AG10803 (cell line): Measurements from ENCODE around the gene PRXL2A.

ENCODE experiments used
- DNase-seq: peaks from one replicate; pipeline ENCODE4 v3.0.0; 2010; ENCODE audit warnings: low read depth
- H3K4me3 ChIP-seq: 2 replicates; pipeline ENCODE4 v1.5.1; 2011; ENCODE audit warnings: mild to moderate bottlenecking, low read length, control low read depth
- CTCF ChIP-seq: conservative IDR thresholded peaks from 2 replicates; pipeline ENCODE4 v1.5.1; 2011; ENCODE audit warnings: mild to moderate bottlenecking, low read length, control low read depth, inconsistent platforms

The PRXL2A gene

DNA sequence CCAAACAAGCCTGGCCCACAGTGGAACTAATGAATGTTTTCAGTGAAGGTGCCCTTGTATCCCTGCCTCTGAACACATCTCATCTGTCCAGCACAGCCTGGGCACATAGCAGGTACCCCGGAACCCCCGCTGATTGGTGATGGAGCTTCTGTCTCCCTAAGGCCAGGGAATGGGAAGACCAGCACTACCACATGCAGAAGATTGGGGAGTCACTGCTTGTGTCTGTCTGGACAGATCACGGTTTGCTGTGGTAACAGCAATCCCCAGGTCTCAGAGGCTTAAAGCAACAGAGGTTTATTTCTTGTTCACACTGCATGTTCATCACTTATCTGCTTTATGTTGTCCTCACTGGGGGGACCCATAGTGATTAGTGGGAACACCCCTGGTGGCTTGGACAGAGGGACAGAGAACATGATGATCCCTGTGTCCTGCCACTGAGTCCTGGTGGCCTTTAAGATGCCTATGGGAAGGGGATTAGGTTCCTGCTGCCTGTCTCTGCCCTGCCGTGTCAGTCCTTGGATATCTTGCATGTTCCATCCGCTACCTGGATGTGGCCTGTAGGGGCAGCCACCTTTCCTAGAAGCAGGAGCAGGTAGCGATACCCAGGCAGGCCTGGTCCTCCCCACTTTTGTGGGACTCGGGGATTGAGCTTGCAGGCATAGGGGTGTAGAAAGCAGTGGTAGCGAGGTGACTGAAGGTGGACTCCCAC lies 49.4 kb downstream of the PRXL2A start:
- TF ChIP-seq CTCF: no peak
- DNase-seq: no peak
- H3K4me3 ChIP-seq: no peak overlapping the region

GRCh38 chr10:80458263-80458625 lies 49.9 kb downstream of the PRXL2A start:
- no peak for DNase-seq
- no peak overlapping the region for H3K4me3 ChIP-seq
- no peak for TF ChIP-seq CTCF

DNA sequence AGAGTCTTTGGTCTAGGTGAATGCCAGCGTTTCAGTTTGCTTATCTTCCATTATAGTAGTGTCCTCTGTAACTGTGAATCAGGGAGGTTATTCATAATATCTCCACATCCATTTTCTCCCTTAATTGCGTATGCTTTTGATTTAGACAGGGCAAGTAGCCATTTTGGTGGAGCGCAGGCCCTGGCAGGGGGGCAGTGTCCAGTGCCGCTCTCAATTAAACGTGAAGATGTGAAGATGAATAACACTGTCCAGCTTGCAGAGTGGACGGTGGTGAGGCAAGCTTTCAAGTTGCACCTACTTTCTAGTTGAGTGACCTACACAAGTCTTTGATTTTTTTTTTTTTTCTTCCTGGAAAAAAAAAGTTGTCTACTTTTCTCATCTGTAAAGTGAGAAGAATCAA lies 50.3 kb downstream of the PRXL2A start:
- no peak for TF ChIP-seq CTCF
- DNase-seq: peak; percentile 29
- H3K4me3 ChIP-seq: no peak overlapping the region

- DNase-seq: peak; percentile 93
- H3K4me3 ChIP-seq: peak overlapping the region; percentile 30
- peak; percentile 28 for TF ChIP-seq CTCF
Measured at GRCh38 chr10:80459047-80459865, 50.9 kb downstream of the PRXL2A start.

DNA sequence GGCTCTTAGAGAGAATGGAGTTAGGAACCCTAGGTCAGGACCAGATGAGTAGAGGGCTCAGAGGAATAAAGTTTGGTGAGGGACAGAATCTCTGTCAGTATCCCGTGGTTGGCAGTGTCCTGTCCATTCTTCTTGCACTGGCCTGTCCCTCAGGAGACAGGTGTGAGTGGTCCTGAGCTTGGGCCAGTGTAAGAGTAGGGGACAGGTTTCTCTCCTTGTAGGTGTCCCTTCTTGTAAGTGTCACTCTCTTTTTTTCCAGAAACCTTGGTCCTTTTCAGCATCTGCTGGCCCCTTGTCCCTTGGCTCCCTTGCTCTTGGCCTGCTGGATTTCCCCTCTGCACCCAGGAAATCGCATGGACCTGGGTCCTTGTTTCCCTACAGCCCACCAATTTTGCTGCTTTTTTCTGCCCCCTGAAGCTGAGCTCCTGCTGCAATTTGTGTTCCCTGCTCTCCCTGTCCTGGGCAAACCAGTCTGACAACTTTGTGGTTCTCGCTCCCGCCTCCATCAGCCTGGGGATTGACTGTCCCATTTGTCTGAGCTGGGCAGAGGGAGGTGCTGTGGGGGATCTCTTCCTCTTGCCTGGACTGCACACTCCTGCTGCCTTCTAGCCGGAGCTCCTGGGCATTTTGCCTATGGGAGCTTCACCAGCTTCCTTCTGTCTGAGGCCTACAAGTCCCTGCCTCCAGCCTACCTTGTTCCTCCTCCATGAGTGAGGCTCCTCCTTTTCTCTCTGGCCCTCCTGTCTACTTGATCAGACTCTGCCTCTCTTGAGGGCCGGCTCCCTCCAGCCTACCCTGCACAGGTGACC lies 52.3 kb downstream of the PRXL2A start:
- TF ChIP-seq CTCF: no peak
- DNase-seq: peak; percentile 69
- H3K4me3 ChIP-seq: no peak overlapping the region

GRCh38 chr10:80461208-80462183 lies 53.1 kb downstream of the PRXL2A start:
- no peak overlapping the region for H3K4me3 ChIP-seq
- TF ChIP-seq CTCF: no peak
- DNase-seq: peak; percentile 67
